Measurements from ENCODE around the gene AP3B1.
"Not testable (repeated sequence)": the region's sequence is repeated elsewhere in the genome, so short reads cannot be mapped to it uniquely, and the experiment has no call there.

The AP3B1 gene

GRCh38 chr5:78062645-78063044 is 231.9 kb downstream of the AP3B1 start:
- no peak for DNase-seq

DNA sequence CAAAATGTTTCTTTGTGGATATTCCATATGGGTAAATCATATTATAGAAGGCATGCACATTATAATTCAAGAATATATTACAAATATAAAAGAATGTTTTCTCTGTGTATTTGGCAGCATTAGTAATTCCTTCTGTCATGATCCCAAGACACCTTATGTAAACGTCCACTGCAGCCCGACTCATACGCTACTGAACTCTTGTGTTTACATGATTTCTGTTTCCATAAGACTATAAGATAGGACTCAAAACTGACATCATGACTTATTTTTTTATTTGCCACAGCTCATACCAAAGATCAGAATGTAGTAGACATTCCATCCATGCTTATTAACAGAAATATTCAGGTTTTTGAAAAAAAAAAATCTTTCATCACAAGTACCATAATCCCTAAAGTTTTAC is 234.1 kb downstream of the AP3B1 start:
- no peak for DNase-seq

DNA sequence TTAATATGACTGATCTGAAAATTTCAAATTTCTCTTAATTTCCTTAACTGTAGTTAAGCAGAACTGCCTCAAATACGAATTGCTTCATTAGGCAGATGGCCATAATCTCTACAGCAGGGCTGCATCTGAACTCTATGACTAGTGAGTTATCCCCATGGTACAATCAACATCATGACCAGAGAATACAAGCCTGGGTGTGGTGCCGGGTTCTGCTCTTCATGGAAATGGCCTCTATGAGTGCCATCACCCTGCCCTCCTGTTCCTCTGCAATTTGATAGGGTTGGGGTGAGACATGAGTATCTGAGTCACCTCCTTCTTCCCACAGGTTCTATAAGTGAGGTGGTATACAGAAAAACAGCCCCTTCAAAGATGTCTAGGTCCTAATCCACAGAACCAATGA is 235.9 kb downstream of the AP3B1 start:
- no peak for DNase-seq

DNA sequence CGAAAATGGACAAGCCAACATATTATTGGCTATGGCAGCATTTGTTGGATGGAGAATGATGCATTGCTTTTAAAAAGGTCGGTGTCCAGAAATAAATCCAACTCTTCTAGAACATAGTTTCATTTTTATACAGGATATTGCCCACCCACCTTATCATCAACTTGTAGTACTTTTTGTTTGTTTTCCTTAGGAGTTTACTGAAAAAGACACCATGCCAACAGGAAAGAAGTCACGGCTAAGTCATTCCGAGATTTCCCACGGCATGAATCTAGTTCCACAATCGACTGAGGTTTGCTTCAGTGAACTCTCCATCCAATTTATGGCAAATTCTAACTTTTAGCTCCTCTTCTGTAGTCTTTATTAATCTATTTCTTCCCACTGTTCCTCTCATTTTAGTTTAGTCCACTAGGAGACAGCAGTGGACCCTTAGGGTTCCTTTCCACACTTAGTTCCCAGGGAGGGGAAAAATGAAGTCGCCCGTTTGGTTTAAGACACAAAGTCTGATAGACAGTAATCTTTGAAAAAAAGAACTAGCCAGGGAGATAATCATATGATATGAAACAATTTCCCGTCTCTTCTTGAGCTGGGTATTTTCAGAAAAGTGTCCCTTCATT is 237.5 kb downstream of the AP3B1 start:
- no peak for DNase-seq

- no peak for DNase-seq
Measured at GRCh38 chr5:78056053-78056452, 238.4 kb downstream of the AP3B1 start.

GRCh38 chr5:78050888-78051287 is 243.6 kb downstream of the AP3B1 start:
- no peak for DNase-seq

- not testable (repeated sequence) for DNase-seq
Measured at GRCh38 chr5:78046823-78047222, 247.7 kb downstream of the AP3B1 start.

- DNase-seq: no peak
Measured at GRCh38 chr5:78046006-78046405, 248.5 kb downstream of the AP3B1 start.

DNA sequence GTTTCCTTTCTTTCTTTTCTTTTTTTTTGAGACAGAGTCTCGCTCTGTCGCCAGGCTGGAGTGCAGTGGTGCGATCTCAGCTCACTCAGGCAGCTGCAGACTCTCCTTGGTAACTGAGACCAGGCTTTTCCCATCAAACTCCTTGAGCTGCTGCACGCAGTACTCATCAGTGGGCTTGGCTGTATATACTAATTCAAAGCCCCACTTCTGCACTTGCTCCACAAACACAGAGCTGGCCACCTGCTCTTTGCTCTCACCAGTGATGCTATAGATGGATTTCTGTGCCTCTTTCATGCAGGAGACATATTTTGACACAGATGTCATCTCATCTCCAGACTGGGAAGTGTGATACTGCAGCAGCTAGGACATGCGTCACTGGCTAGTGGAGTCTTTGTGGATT is 252.7 kb downstream of the AP3B1 start:
- DNase-seq: no peak

GRCh38 chr5:78025540-78025939 is 269.0 kb downstream of the AP3B1 start:
- DNase-seq: no peak

DNA sequence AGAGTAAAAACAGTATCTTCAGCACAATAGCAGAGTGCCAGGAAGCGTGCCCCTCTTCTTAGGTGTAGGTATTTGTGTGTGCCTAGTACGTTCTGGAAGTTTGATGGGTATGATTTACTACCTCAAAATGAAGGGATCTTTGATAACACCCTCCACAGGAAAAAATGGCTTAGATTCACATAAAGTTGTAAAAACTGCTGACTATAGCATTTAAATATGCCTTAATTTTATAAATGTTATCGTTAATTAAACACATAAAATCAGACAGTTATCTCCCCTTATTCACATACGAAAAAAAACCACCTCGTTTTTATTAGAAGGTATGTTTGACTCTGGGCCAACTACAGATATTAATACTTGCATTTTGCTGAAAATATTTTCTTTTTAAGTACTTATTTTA is 274.8 kb downstream of the AP3B1 start:
- DNase-seq: no peak

- DNase-seq: no peak
Measured at GRCh38 chr5:78016863-78017529, 277.5 kb downstream of the AP3B1 start.

- no peak for DNase-seq
Measured at GRCh38 chr5:78009937-78010527, 284.5 kb downstream of the AP3B1 start.

DNA sequence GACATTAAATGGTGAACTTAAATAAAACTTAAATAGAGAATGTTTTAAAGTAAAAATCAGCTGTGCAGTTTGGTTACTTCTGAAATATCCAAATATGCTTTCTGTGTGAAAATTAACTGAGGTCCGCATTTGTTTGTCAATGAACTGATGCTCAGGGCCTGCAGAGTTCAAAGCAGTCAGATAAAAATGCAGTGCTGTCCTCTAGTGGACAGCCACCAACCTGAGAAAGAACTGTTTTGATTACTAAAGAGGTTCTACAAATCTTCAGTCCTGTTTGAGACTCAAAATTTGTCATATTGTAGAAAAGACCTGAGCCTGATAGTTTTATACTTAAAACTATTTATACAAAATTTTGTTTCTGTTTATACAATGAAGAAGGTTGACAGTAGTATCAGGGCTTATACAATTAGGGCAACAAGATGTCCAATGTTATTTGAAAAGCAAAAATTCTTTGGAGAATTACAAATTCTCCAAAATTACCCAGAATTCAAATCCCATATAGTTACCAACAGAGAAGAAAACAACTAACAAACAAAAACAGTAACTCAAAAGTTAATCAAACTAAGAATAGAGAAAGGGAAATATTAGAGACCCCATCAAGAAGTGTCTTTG is 286.0 kb downstream of the AP3B1 start:
- no peak for DNase-seq

- no peak for DNase-seq
Measured at GRCh38 chr5:78007233-78007632, 287.3 kb downstream of the AP3B1 start.

DNA sequence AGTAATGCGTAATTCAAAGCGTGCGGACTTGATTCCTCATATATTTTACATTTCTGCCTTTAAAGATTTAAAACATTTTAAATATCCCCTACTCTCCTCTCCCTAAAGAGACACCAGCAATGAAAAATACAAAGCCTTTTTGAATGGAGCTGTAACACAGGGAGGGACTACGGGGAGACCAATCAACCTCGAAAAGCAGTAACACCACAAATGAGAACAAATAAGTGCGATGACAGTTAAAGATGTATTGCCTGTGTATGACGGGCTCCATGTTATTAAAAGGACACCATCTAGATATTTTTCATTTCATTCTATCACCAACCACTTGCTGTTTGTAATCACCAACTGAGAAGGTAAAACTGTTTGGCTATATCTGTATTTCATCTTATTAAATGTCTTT is 288.0 kb downstream of the AP3B1 start:
- no peak for DNase-seq

DNA sequence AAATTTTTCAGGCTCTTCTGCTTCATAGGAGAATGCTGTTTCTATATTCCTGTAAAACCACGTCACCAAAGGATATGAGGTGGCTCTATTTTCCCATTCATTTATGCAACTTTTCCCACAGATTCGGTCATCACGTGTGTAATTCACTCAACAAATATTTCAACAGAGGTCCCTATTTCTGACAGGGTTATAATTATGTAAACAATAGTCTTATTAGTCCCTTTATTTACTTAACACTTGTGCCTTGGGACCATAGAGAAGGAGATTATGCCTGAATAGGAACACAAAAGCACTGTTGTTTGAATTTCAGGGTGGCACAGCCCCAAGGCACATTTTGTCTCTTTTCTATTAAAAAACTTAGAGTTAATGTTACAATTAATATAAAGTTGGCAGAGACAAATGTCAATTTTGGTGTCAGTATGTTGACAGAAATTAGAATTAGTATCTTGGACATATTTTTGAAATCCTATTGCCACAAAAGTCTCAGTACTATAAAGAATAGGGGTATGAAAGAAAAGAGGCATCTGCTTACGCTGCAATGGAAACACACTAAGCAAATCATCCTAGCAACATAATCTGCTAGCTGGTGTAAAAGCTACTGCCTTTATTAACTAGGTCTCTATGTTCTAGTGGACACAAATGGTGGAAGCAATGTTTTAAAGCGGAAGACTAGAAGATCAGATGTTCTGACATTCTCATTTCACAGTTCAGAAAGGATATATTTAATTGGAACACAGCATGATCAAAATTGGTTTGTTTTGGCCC is 289.3 kb downstream of the AP3B1 start:
- no peak for DNase-seq

DNA sequence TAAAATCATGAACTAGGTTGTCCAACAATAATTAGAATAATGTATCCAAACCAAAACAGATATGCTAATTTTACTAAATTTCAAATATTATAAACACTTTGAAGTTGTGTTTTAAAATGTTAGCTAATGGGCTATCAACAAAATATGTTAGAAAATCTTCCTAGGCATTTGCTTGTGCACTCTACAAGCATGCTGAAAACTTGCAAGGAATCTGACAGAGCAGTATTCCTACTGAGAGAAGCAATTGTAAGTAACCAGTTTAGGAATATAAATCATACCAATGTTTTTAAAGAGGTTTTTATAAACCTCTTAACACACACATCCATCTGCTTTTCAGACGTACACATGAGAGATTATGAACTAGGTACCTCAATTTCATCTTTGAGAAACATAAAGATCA is 289.9 kb downstream of the AP3B1 start:
- DNase-seq: no peak

DNA sequence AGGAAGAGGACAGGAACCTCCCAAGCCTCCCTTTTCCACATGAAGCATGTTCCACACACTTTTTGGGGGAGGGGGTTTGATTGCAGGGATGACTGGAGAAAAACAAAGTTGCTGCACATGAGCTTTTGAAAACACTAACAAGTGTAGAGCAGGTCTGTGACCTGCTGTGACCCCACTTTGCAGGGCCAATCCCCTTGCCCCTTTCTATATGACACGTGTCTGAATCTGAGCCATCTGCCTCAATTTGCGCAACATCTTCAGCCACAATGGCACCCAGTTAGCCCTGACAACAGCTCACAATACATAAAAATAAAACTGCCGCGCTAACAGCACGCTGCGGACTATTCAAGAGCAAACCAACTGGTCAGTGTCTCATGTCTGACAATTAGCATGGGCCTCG is 290.6 kb downstream of the AP3B1 start:
- DNase-seq: no peak

GRCh38 chr5:78003450-78003849 is 291.0 kb downstream of the AP3B1 start:
- no peak for DNase-seq

GRCh38 chr5:78002690-78003089 is 291.8 kb downstream of the AP3B1 start:
- no peak for DNase-seq

DNA sequence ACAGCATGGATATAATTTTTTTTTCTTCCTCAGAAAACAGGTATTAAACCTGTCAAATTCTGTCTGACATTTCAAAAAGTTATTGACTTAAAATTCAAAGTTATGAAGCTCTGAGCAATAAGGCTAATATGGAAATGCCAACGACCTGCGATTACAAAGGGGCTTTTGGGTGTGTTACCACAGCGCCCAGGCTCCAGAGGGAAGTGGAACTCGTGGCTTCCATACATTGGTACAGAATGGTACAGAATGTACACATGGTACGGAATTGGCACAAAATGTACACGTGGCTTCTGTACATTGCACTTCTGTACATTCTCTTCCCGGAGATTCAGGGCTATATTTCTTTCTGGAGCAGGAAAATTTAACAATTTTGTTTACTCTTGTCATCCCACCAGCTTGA is 293.3 kb downstream of the AP3B1 start:
- DNase-seq: no peak

- no peak for DNase-seq
Measured at GRCh38 chr5:78000191-78000590, 294.3 kb downstream of the AP3B1 start.

Measured in CD4-positive, alpha-beta T cell treated with Interleukin-15 for 1 hour (primary cell).